ENCODE data around the gene DMRTC2.

DMRTC2 gene

GRCh38 chr19:41845001-41845050 lies at the start of gene DMRTC2:
Gene DMRTC2, plus strand, starts transcription at chr19:41845042. Its CDS starts 2,387 bp downstream, at chr19:41847429.
- no peak for DNase-seq

DNA sequence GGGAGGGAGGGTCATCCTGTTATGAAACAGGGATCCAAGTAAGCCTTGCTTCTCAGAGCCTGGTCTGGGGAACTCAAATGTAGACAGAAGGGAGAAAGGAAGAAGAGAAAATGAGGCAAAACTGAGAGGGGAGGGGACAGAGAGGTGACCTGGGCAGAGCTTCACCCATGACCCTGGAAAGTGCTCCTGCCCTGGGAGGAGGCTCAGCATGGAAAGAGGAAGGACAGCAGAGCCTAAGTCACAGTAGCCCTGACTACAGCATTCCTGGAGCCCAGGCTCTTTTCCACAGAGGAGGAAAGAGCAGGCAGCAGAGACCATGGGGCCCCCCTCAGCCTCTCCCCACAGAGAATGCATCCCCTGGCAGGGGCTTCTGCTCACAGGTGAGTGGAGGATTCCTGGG lies 48.5 kb upstream of the DMRTC2 start, which contains the start of gene CEACAM3:
Gene CEACAM3, plus strand, starts transcription at position 226 of the 400 bp plus-strand sequence. Its CDS starts 91 bp downstream, at position 317.
- DNase-seq = no peak

DNA sequence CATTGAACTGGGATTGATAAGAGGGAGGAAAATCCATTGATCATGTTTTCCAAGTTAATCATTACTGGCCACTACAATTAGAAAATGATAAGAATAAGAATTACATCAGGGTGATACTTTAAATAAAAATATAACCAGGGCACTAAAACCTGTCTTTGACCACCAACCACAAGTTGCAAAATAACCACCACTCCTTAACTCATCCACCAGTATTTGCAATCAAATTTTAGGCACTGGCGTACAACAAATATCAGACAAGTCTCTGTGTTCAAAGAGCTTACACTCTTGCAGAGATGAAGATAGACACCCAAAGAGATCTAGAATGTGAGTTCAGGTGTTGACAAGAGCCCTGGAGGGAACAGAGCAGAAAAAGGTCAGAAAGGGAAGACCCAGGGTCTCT lies 47.9 kb upstream of the DMRTC2 start:
- DNase-seq = no peak

DNA sequence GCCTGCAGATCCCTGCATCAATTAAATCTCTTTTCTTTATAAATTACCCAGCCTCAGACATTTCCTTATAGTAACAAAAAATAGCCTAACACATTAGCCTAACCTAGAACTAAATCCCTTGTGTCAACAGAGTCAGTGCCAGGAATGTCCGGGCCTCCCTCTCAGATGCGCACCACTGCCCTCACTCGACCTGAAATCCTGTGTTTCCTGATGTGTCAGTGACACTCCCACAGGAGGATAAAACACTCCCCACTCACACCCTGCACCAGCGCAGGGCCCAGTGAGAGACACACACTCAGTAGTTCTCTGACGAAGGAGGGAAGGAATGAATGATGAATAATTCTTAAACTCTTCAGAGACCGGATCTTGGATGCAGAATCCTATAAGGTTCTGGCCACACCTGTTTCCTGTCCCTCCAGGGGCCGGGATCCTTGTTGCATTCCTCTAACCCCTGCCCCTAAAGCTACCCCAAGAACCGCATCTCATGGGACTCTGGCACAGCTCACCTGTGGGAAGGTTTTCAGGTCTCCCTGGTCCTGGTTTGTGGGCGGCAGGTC lies 45.3 kb upstream of the DMRTC2 start:
- peak; percentile 73 for DNase-seq

GRCh38 chr19:41801031-41801430 lies 43.8 kb upstream of the DMRTC2 start:
- no peak for DNase-seq

- DNase-seq = no peak
Observed at GRCh38 chr19:41801792-41802211, 43.0 kb upstream of the DMRTC2 start.

- DNase-seq = no peak
Observed at GRCh38 chr19:41802770-41803169, 42.1 kb upstream of the DMRTC2 start.

DNA sequence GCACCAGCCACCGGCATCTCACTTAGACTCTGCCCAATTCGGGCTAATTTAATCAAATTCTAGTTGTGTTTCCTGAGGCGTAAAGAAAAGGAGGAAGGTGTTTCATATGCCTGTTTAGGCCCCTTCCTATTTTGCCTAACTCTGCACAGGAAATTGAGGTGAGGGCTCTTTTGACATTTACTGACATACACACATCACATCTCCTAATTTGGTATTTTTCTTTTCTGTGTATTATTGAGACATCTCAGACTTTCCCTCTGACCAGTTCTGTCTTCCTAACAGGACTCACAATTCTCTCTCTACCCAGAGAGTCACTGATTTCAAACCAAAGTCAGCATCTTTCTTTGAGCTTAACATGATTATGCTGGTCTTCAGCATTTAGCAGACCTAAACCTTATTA lies 40.5 kb upstream of the DMRTC2 start:
- no peak for DNase-seq

- DNase-seq = no peak
Observed at GRCh38 chr19:41807176-41807575, 37.7 kb upstream of the DMRTC2 start.

GRCh38 chr19:41808663-41809566 lies 35.9 kb upstream of the DMRTC2 start:
- no peak for DNase-seq

DNA sequence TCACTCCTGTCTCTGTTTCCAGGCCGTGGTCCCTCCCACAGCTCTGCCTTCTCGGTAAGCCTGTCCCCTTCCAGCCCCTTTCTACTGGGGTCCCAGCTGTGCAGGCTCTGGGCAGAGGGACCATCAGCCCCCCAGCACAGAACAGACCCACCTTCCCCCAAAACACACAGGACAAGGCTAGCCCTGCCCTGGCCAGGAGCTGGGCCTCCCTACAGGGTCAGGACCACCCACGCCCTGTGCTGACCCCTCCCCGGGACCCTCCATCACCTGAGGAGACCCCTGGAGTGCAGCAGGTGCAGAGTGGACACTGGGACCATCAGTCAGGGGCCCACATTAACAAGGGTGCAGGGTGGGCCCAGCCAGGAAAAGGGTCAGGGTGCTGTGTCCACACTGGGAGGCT lies 34.5 kb upstream of the DMRTC2 start:
- DNase-seq = no peak

DNA sequence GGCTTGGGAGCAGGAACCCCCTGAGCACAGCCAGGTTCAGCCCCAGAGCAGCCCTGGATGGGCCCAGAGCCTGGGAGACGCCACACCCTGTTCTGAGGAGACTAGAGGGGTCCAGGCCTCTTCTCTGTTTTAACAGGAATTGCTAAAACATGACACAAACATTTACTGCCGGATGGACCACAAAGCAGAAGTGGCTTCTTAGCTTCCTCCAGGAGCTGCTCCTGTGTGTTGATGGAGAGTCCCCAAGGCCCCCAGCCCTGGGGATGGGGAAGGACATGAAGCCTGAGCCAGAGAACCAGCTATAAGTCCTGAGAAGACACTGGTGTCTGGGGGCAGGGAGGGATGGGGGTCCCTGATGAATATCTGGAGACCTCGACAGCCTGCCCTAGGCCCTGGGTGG lies 33.8 kb upstream of the DMRTC2 start:
- no peak for DNase-seq

DNA sequence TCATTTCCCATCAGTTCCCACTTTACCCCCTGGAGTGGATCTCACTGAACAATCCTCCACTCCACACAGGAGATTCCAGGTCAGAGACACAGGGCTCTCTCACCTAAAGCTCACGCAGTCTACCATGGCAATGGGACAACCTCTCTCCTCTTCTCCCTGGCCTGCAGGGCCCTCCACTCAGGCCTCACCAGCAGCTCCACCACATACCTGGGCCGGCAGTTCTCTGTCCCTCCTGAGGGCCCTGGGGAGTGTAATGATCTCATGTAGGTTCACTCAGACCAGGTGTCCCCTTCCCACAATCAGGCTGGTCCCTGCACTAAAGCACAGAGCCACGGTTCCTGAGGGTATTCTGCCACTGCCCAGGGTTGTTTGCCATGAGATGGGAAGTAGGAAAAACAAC lies 32.9 kb upstream of the DMRTC2 start:
- DNase-seq = no peak

DNA sequence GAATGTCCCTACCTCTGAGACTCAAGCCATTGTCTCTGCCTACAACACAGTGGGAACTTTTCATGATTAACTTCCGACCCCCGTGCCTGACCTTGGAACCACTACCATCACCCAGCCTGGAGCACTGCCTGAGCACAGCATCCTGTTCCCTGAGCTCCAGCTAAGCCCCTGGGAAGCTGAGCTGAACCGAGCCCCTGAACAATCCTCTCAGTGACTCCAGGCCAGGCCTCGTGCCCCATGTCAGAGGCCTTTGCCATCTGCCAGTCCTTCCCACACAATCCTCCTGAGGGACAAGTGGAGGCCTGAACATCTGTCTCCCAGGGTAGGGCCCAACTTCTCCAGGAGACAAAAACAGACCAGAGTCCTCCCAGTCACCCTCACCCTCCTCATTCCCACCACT lies 30.9 kb upstream of the DMRTC2 start:
- no peak for DNase-seq

- no peak for DNase-seq
Observed at GRCh38 chr19:41815301-41815700, 29.5 kb upstream of the DMRTC2 start.

DNA sequence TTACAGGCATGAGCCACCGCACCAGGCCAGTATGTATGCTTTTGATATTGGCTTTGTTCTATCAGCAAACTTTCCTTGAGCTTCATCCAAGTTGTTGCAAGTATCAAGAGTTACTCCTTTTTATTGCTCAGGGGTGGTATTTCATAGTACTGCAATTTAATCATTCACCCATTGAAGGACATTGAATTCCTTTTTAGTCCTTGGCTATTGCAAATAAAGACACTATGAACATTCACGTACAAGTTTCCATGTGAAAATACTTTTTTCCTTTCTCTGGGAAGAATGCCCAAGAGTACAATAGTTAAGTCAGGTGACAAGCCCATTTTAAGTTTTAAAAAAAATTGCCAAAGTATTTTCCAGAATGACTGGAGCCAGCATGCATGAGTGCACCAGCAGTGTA lies 28.1 kb upstream of the DMRTC2 start:
- no peak for DNase-seq

DNA sequence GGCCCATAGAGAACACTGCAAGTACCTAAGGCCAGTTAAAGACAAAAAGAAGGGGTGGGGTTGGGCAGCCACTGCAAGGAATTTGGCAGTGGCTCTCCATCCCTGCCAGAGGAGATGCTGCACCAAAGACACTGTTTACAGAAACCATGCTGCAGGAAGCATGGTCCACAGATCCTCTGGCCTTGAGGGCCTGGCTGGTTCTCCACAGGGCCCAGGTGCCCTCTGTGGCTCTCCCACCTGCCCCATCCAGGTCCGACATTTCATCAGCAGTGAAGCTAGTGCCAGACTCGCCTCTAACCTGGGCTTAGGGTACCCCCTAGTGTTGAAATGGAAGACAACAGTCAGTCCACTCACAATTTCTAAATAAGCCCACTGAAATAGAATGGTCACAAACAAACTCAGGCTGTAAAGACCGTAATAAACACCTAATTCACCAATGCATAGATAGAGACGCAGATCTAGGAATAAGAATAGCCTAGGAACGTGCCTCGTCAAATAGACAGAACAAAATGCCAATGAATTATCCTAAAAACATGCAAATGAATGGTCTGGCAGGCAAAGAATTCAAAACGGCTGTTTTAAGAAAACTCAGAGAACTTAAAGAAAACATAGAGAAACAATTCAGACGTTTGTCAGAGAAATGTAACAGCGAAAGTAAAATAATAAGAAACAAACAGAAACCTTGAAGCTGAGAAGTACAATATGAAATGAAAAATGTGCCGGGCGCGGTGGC lies 23.7 kb upstream of the DMRTC2 start:
- DNase-seq = peak; percentile 86

GRCh38 chr19:41837981-41838708 lies 6.7 kb upstream of the DMRTC2 start:
- no peak for DNase-seq

GRCh38 chr19:41839211-41839610 lies 5.6 kb upstream of the DMRTC2 start:
- DNase-seq = no peak

GRCh38 chr19:41843371-41843770 lies 1.5 kb upstream of the DMRTC2 start:
- no peak for DNase-seq

DNA sequence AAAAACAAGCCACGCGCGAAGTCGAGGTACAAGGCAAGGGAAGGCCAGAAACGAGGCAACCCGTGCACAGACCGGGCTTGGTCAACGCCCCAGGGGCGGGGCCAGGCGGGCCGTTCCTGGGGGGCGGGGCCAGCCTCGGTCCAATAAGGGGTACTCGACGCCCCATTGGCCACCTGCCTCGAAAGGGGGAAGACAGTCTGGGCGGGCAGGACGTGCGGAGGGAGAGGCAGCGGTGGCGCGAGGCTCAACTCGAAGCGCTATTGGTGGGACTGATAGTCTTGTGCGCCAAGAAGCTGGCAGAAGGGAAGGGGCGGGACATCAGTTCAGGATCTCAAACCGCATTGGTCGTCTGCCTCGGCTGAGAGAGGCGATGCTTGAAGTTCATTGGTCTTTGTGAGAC lies 241 bp upstream of the DMRTC2 start, which contains the start of gene LYPD4:
Gene LYPD4, minus strand, starts transcription at position 83 of the 400 bp plus-strand sequence. CDS start 5,398 bp downstream, outside the sequence.
- DNase-seq = no peak

GRCh38 chr19:41845051-41845590 lies 279 bp downstream of the DMRTC2 start:
- no peak for DNase-seq

All from NCI-H2029 treated with DMSO at 0.1 percent for 48 hours (cell line).